HG03139 (cell line): ENCODE results near the gene ARL6IP5.

Experiments used
- ATAC-seq: cut with Tn5 transposase; IDR thresholded peaks from one replicate; pipeline ENCODE4 v1.9.1; 2021; ENCODE audit not compliant: unreplicated experiment

ARL6IP5 gene

GRCh38 chr3:69084326-69085167 lies at the start of gene ARL6IP5:
TSS of gene ARL6IP5 (plus strand) at chr3:69084937. CDS start at chr3:69085048, 111 bp downstream.
- ATAC-seq = peak; percentile 50

GRCh38 chr3:69044608-69045007 lies 40.1 kb upstream of the ARL6IP5 start:
- no peak for ATAC-seq

- ATAC-seq = no peak
Observed at GRCh38 chr3:69048990-69049389, 35.7 kb upstream of the ARL6IP5 start.

- peak; percentile 97 for ATAC-seq
Observed at GRCh38 chr3:69051756-69052471, 32.8 kb upstream of the ARL6IP5 start, which contains the start of gene TMF1. TSS of gene TMF1 (minus strand) at chr3:69052333. CDS start at chr3:69052086, 247 bp downstream.

GRCh38 chr3:69052472-69052898 lies 32.3 kb upstream of the ARL6IP5 start:
- ATAC-seq = no peak

GRCh38 chr3:69058180-69058946 lies 26.4 kb upstream of the ARL6IP5 start:
- peak; percentile 95 for ATAC-seq

- ATAC-seq = no peak
Observed at GRCh38 chr3:69058947-69059224, 25.9 kb upstream of the ARL6IP5 start.

- ATAC-seq = no peak
Observed at GRCh38 chr3:69059688-69060087, 25.0 kb upstream of the ARL6IP5 start.

GRCh38 chr3:69063636-69064035 lies 21.1 kb upstream of the ARL6IP5 start:
- no peak for ATAC-seq

- ATAC-seq = no peak
Observed at GRCh38 chr3:69065318-69065964, 19.3 kb upstream of the ARL6IP5 start.

- ATAC-seq = no peak
Observed at GRCh38 chr3:69066121-69066520, 18.6 kb upstream of the ARL6IP5 start.

- no peak for ATAC-seq
Observed at GRCh38 chr3:69072928-69073327, 11.8 kb upstream of the ARL6IP5 start.

GRCh38 chr3:69079269-69080159 lies 5.2 kb upstream of the ARL6IP5 start:
- ATAC-seq = no peak

- peak; percentile 46 for ATAC-seq
Observed at GRCh38 chr3:69080233-69080920, 4.4 kb upstream of the ARL6IP5 start, which contains the start of gene UBA3. TSS of gene UBA3 (minus strand) at chr3:69080365. CDS start at chr3:69080353, 12 bp downstream.

GRCh38 chr3:69081583-69082262 lies 3.0 kb upstream of the ARL6IP5 start:
- ATAC-seq = no peak

GRCh38 chr3:69082361-69082760 lies 2.4 kb upstream of the ARL6IP5 start:
- no peak for ATAC-seq

GRCh38 chr3:69082805-69083204 lies 1.9 kb upstream of the ARL6IP5 start:
- peak; percentile 52 for ATAC-seq

GRCh38 chr3:69085168-69085832 lies 563 bp downstream of the ARL6IP5 start:
- no peak for ATAC-seq
